ENCODE data around the gene MIPOL1. TPM values are rescaled to one million over a fixed set of nuclear protein-coding genes. Genes with fewer than 3 reads are reported as not detected.

Gene MIPOL1
- total and polyA plus RNA-seq, 2 donors (not counting 3 experiments of a cell fraction or from before 2014, with no cell fraction given), result 3.4 to 33.5 TPM

DNA sequence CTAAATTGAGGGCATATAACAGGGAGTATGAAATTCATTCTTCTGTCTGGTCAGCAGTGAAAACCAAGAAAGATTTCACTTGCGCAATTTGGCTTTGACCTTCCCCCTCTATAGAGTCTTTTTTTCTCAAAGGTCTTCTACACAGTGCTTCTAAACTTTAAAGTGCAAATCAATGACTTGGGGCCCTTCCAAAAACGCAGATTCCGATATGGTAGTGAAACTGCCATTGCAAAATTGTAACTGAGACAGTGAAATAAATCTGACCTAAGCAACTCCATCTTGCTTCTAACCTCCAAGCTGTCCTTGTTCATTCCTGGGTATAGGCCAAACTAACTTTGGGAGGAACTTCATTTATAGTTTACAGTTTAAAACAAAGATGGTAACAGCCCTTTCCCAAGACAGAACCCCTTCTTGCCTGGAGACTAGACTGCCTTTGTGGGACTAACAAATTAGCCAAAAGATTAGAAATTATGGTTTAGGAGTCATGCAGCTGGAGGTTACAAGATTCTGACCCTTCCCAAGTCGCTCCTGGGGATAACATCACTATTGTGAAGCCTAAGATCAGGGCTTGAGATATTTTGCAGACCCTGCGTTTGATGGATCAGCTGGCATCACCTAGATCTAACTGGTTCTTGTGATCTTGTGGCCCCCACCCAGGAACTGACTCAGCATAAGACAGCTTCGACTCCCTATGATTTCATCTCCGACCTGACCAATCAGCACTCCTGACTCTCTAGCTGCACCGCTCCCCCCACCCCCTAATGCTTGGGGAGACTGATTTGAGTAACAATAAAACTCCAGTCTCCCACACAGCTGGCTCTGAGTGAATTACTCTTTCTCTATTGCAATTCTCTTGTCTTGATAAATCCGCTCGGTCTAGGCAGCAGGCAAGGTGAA, 30.3 kb upstream of the MIPOL1 start:
- DNase-seq (ENCODE audit: low read depth, low spot score) (no peak), FAIRE-seq (no peak)
- Histone ChIP-seq H3K9me1 (replicated peaks; ENCODE audit: control insufficient read depth, extremely low read depth, insufficient read depth, low read length) (no peaks in the 10 kb centered on the region), H3K79me2 (ENCODE audit: control insufficient read depth, insufficient read depth, low read length) (no peaks in the 10 kb centered on the region), H3K4me2 (ENCODE audit: insufficient read depth, low read length) (no peak overlapping the region), H3K36me3 (ENCODE audit: control insufficient read depth in 2 of 2, extremely low read depth in 1 of 2, insufficient read depth in 2 of 2, low read length in 2 of 2) (no peaks in the 10 kb centered on the region), H3K27me3 (ENCODE audit: control insufficient read depth in 2 of 2, insufficient read depth in 2 of 2, low read length in 2 of 2) (peaks cover 0 to 3% of the 10 kb centered on the region in 2 experiments), H4K20me1 (replicated peaks; ENCODE audit: control insufficient read depth, extremely low read depth, insufficient read depth, low read length) (no peaks in the 10 kb centered on the region), H3K4me1 (ENCODE audit: control insufficient read depth, extremely low read depth, insufficient read depth, low read length) (peaks cover 3% of the 10 kb centered on the region), H2AFZ (ENCODE audit: low read depth, low read length) (no peak overlapping the region), H3K27ac (ENCODE audit: insufficient read depth, low read depth, low read length) (no peak overlapping the region), H3K9me3 (replicated peaks; ENCODE audit: control insufficient read depth, insufficient read depth, low read length) (no peaks in the 10 kb centered on the region), H3K9ac (replicated peaks; ENCODE audit: extremely low read depth, insufficient read depth, low read length) (no peak overlapping the region), H3K4me3 (replicated peaks in 1 of 3; ENCODE audit: insufficient read depth in 1 of 3, low read depth in 1 of 3, low read length in 3 of 3) (no peak overlapping the region)
- dilution Hi-C loops (cut with MboI; ENCODE audit: extremely low pct_ligation_motif_present, low sequenced_read_pairs) (no loop called here), intact Hi-C loops (cut with micrococcal nuclease) (no loop called here)
- no peak for TF ChIP-seq POLR2AphosphoS5 (IDR thresholded peaks at IDR 0.05; ENCODE audit: insufficient read depth, low read depth, low read length)
- TF ChIP-seq, protein P1, sequence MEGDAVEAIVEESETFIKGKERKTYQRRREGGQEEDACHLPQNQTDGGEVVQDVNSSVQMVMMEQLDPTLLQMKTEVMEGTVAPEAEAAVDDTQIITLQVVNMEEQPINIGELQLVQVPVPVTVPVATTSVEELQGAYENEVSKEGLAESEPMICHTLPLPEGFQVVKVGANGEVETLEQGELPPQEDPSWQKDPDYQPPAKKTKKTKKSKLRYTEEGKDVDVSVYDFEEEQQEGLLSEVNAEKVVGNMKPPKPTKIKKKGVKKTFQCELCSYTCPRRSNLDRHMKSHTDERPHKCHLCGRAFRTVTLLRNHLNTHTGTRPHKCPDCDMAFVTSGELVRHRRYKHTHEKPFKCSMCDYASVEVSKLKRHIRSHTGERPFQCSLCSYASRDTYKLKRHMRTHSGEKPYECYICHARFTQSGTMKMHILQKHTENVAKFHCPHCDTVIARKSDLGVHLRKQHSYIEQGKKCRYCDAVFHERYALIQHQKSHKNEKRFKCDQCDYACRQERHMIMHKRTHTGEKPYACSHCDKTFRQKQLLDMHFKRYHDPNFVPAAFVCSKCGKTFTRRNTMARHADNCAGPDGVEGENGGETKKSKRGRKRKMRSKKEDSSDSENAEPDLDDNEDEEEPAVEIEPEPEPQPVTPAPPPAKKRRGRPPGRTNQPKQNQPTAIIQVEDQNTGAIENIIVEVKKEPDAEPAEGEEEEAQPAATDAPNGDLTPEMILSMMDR (IDR thresholded peaks at IDR 0.05; ENCODE audit: extremely low read depth in 1 of 2, insufficient read depth in 1 of 2, low read depth in 1 of 2, low read length in 2 of 2), result no peak
- TF ChIP-seq MYC (IDR thresholded peaks at IDR 0.05; ENCODE audit: low read depth, low read length), result no peak
- TF ChIP-seq, protein P2, sequence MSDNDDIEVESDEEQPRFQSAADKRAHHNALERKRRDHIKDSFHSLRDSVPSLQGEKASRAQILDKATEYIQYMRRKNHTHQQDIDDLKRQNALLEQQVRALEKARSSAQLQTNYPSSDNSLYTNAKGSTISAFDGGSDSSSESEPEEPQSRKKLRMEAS (IDR thresholded peaks at IDR 0.05; ENCODE audit: insufficient read depth, insufficient read length), result no peak
- no peak for TF ChIP-seq EZH2 (IDR thresholded peaks at IDR 0.05; ENCODE audit: borderline replicate concordance, low read depth, low read length, severe bottlenecking)
- no peak for TF ChIP-seq FOS (IDR thresholded peaks at IDR 0.05; ENCODE audit: borderline replicate concordance, insufficient read depth, low read length)
- no peak for TF ChIP-seq JUN (IDR thresholded peaks at IDR 0.05; ENCODE audit: borderline replicate concordance, insufficient read depth, insufficient read length, low read depth)
- TF ChIP-seq POLR2A (IDR thresholded peaks at IDR 0.05; ENCODE audit: low read depth, low read length), result no peak
- no peak for TF ChIP-seq GATA2 (IDR thresholded peaks at IDR 0.05; ENCODE audit: insufficient read depth, insufficient read length, low read depth, low read length)
- no TSS peak for BruUV-seq (replicated peaks)
- ChIA-PET POLR2A (no interaction called here), CTCF (interaction anchor here (0.9 to 3.8 kb wide), 4 partner anchors 15 to 65 kb away, joined by 3 to 20 read pairs (median 4); no protein-coding TSS in a partner anchor)
